GM19238 (cell line): ENCODE measurements around the gene SLC52A3.
"Not testable (repeated sequence)": the region's sequence is repeated elsewhere in the genome, so short reads cannot be mapped to it uniquely, and the experiment has no call there.

Source experiments
- DNase-seq: peaks from one replicate; pipeline ENCODE4 v3.0.0; 2011; ENCODE audit warnings: low spot score; ENCODE audit not compliant: insufficient read length

SLC52A3 gene

DNA sequence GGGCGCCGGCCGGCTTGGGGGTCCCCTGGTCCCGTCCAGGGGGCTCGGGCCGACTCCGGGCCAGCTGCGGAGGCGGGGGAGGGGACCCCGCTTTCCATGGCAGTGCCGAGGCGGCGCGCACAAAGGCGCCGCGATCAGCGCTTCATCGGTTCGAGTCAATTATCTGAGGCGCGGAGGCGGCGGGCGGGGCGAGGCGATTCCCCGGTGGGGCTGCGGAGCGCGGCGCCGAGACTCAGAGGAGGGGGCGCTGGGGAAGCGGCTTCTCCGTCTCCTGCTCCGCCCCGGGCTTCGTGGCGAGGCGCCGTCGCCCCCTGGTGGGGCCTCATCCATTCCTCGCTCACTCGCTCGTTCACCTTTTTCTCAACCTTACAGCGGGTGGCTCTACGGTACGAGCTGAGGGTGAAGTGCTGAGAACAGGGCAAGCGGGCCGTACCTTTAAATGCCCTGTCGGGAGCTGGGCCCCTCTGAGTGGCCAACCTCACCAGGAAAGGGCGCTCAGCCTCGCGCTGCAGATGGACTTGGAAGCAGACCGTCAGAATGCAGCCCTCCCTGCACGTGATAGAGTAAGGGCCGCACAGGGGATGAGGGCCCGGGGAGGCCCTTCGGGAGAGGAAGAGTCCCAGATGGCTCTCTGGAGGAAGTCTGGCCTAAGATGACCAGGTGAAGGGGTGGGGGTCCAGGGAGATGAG lies 39.9 kb downstream of the SLC52A3 start:
- DNase-seq: no peak

DNA sequence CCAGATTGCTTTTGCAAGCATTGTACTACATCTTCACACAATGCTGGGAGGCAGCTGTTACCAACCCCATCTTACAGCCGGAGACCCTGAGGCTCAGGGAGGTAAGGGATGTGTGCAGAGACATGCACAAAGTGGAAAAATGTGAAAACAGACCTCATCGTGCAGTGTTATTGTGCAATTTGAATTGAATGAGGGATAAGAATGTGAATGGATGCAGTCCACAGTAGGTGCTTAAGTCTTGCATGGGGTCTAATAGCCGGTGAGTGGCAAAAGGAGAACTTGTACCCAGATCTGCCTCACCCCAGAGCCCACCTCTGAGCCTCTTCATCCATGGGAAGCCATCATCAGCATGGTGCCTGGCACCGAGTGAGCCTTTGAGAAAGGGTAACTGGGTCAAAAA lies 42.1 kb downstream of the SLC52A3 start:
- DNase-seq: no peak

DNA sequence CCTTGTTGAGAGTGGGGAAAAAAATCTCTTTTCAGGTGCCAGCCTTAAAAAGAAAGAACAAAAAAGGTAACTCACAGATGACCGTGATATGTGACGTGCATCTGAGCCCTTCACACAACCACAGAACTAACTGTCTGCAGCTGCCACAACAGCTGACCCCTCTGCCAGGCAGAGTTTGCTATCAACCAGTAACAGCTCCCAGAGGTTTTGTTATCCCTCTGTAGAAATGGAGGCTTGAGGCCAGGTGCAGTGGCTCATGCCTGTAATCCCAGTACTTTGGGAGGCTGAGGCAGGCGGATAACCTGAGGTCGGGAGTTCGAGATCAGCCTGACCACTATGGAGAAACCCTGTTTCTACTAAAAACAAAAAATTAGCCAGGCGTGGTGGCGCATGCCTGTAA lies 42.8 kb downstream of the SLC52A3 start:
- no peak for DNase-seq

DNA sequence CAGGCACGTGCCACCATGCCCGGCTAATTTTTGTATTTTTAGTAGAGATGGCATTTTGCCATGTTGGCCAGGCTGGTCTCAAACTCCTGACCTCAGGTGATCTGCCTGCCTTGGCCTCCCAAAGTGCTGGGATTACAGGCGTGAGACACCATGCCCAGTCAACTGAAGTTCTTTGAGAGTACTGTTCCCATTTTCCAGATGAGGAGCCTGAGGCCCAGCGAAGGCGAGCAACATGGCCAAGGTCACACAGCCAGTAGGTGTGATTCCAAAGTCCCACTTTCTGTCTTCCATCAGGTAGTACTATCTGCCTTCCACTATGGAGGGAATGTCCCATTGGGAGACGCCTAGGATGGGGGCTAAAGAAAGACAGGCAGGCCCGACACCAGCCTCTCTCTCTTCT lies 43.5 kb downstream of the SLC52A3 start:
- not testable (repeated sequence) for DNase-seq

DNA sequence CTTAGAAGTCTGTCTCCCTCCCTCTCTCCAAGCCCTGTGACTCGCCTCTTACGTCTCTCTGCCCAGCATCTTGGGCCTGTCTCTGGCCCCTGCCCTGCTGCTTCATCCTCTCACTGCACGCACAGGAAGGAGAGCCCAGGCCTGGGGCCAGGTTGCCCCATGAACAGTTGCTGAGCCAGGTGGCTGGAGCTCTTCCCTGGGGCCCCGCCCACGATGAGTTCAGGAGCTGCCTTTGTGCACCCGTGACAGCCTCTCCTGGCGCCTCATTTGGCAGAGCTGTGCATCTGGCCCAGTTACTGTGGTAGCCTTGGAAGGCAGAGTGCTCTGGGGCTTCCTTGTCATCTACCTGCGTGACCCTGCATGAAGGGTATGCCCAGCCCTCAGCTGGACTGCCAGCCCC lies 44.5 kb downstream of the SLC52A3 start:
- no peak for DNase-seq

DNA sequence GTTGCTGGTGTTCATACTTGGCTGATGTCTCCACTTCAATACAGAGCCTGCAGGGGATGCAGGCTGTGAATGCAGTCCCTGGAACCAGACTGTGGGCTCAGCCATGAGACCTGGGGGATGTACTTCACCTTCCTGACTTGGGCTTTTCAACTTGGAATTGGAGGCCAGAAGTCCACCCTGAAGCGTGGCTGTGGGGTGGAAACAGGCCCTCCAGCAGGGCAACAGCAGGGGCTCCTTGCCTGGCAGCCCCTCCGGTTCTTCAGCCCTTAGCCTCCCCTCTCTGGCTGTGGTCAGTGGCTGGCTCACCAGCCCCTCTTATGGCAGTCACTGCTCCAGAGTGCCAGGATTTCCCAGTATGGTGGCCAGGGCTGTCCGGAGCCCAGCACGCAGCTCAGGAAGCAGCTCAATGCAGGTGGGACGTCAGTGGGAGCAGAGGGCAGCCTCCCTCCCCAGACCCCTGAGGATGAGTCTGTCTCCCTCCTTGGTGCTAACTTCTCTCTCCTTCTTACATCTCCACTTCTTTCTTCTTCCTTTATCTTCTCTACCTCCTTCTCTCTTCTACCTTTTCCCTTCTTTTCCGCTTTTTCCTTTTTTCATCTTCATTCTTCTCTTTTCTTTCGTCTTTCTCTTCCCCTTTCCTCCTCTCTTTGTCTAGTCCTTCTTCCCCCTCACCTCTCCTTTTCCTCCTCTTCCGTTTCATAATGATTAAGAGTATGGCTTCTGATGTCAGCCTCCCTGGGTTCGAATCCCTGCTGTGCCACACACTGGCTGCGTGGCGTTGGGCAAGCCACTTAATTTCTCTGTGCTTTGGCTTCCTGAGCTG lies 45.3 kb downstream of the SLC52A3 start:
- DNase-seq: no peak

DNA sequence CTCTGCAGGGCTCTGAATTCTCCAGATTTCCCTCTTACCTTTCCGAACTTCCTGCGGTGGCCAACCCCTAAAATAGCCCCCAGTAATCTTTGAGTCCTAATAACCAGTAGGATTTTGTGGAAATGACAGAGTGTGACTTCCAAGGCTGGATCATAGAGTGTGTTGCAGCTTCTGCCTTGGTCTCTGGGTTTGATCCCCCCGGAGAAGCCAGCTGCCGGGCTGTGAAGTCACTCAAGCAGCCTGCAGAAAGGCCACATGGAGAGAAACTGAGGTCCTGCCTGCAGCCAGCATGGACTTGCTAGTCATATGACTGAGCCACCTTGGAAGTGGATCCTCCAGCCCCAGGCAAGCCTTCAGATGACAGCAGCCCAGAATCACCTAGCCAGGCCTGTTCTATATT lies 46.4 kb downstream of the SLC52A3 start:
- no peak for DNase-seq

DNA sequence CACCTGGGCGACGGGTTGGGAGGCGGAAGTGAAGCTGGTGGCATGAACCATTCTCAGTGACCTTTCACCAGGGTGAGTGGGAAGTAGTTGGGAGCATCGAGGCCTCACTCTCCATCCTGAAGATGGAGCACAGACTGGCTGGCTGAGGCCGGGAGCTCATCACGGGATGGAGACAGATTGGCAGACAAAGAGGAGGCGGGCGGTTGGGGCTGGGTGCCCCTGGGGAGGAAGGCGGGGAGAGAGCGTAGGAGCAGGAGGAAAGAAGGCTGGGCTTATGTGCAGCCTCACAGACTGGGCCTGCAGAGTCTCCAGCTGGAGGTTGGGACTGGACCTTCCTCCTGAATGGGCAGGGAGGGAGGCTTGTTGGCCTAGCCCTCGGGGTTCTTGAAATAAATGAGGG lies 48.5 kb downstream of the SLC52A3 start:
- DNase-seq: no peak

DNA sequence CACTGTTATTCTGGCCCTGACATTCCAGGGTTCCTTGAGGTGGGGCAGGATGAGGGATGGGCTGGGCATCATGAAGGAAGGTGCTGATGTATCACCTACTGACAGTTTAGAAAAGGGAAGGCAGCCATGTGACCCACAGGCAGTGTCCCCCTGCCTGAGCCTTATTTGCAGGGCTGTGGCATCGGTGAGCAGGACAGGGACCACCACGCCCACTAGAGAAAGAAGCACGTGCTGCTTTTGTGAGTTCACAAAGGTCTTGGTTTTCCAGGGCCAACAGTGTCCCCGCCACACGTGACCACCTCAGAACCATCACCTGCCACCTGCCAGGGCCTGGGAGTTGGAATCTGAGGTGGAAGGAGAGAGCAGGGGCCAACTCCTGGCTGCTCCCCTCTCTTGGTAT lies 49.2 kb downstream of the SLC52A3 start:
- DNase-seq: no peak

DNA sequence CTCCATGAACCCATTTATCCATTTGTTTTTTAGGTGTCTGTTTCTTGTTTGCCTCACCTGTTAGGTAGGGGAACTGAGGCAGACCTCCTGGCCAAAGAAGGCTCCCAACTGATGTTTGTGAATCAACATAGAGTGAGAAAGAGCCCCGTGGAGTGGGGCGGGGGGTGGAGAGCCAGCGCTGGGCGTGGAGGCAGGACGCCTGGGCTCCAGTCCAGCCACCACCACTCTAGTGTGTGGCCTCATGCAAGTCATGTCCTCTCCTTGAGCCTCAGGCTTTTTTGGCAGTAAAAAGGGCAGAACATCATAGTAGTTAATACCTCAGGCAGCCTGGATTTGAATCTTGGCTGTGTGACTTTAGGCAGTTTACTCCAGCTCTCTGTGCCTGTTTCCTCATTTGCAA lies 50.5 kb downstream of the SLC52A3 start:
- DNase-seq: no peak

DNA sequence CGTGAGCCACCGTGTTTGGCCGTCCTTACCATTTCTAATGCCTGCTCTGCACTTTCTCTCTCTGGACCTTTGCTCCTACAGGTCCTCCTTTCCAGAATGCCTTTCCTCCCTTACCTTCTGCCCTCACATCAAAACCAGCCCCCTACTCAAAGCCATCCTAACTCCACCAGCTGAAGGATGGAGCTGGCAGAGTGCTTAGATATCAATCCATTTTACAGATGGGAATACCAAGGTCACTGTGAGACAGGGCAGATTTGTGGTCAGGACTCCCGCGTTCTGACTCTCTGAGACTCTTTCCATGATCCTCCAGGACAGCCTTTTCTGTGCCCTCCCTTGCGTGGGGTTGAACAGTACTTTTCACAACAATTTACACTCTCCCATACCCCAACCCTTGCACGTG lies 51.0 kb downstream of the SLC52A3 start:
- DNase-seq: no peak

DNA sequence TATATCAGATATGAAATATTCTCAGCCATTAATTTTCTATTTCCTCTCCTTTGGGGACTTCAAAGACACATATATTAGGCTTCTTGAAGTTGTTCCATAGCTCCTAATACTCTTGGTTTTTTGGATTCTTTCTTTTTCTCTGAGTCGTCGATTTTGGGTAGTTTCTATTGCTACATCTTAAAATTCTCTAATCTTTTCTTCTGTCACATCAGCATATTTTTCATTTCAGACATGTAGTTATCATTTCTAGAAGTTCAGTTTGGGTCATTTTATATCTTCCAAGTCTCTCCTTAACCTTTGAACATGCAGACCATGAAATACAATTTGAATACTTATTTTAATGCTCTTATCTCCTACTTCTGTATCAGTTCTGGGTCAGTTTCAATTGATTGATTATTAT lies 53.8 kb downstream of the SLC52A3 start:
- no peak for DNase-seq

DNA sequence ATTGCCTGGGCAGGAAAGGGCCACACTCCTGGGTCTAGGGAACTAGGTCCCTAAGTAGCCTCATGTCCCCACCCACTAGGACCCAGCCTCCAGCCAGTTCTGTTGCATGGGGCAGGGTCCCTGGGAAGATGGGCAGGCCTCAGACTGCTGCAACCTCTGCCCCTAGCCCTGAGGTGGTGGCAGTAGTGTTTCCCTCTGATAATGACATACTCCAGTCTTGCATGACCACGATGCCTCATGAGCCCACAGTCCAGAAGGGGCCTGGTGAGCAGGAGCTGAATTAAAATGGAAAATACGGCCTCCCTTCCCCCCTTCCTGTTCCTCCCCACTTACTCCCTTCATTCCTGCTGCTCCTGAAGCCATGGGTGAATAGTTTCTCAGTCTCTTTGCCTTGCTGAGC lies 56.7 kb downstream of the SLC52A3 start:
- DNase-seq: no peak

DNA sequence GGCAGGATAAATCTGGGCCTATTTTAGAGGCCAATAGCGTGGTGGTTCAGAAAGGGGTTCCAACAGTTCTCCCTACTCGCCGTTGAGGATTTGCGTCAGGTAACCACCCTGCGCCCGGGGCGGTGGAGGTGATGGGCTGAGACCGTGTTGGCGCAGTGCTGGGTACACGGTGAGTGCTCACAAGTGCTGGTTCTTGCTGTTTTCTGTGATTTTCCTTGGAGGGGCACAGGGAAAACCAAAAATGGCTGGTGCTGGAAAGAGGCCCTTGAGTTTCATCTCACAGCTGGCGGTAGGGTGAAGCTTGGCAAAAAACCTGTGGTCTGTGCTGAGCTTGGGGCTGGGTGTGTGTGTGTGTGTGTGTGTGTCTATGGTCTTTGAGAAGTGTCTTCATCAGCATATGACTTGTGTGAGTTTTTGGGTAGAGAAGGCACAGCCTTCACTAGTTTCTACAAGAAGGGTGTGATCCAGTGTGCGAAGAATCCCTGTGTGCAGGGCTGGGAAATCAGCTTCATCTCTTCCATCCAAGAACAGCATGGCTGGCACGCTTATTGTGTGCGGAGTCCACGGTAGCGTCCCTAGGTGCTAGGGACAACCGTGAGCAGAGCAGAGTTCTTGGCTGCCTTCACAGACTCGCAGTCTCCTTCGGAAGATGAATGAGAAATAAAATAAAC lies 57.4 kb downstream of the SLC52A3 start:
- DNase-seq: no peak
